ENCODE measurements around the gene KASH5.
A peak's percentile ranks its signal among the peaks of the same experiment; 100 is the strongest.

The KASH5 gene

GRCh38 chr19:49421039-49421877, 33.2 kb downstream of the KASH5 start:
- peak; percentile 36 for DNase-seq (ENCODE audit: low spot score)

- DNase-seq (ENCODE audit: low spot score), result no peak
Measured at GRCh38 chr19:49421878-49422202, 33.8 kb downstream of the KASH5 start.

GRCh38 chr19:49422407-49423070, 34.5 kb downstream of the KASH5 start:
- no peak for DNase-seq (ENCODE audit: low spot score)

DNA sequence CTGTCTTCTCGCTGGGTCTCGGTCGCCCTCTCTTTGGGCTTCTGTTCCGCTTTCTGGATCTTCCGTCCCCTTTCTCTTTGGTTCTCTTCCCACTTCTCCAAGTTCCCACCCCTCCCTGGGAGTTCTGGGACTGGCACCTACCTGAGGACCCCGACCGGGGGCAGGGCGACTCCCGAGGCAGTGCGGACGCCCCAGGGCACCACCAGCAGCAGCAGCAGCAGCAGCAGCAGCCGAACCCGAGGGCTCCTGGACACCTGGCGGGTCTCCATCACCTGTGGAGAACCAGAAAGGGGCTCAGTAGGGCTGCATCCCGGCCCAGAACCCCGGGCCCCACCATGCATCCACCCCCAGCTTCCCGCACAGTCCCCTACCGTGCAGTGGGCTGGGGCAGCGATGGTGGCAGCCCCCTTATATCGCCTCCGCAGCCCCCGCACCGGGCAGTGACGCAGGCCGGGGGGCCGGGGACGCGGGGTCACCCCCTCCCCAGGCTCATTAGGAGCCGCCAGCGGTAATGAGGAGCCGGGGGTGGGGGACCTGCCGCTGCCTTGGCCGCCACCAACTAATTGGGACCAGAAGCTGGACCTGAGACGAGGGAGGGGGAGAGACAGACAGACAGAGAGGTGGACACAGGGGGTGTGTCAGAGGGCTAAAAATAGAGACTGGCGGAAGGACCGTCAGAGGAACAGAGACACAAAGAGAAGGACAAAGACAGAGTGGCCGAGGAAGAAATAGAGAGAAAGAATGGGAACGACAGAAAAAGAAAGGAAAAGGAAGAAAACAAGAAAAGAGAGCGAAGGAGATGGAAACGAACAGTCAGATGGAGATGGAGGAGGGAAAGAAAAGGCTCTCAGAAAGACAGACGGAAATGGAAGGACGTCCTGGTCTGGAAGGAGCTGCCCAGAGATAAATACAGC, 35.3 kb downstream of the KASH5 start, which contains the start of gene PTH2:
TSS of gene PTH2 (minus strand) at position 371 of the 914 bp plus-strand sequence. CDS start at position 269, 102 bp downstream.
- no peak for DNase-seq (ENCODE audit: low spot score)

DNA sequence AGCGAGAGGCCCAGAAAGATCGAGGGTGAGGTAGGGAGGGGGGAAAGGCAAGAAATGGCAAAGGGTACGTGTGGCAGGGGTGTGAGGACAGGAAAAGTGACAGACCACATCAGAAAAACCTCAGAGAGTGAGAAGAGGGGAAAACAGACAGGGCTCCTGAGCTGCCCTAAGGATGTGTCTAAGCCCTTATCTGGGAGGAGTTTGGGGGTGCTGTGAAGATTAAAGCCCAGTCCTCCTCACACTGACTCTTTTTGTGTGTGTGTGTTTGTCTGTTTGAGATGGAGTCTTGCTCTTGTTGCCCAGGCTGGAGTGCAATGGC, 35.9 kb downstream of the KASH5 start:
- no peak for DNase-seq (ENCODE audit: low spot score)

DNA sequence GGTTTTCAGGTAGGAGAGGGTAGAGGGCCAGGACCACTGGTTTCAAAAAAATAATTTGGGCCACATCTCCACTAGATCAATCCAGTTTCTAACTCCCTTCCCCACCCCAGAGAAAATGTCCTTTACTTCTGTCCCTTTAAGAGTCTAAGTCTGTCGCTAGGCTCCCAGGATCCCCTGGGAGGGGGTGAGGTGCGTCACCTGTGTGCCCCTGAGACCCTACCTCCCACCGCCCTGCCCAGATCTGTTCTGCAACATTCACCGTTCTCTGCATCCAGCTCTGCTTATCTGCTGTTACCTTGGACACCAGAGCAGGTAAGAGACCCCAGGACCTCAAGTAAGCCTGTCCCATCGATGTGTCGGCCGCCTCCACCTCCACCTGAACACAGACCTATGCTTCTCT, 37.1 kb downstream of the KASH5 start, which contains the start of gene GFY:
TSS of gene GFY (plus strand) at position 211 of the 400 bp plus-strand sequence. CDS start 1,043 bp downstream, outside the sequence.
- no peak for DNase-seq (ENCODE audit: low spot score)

DNA sequence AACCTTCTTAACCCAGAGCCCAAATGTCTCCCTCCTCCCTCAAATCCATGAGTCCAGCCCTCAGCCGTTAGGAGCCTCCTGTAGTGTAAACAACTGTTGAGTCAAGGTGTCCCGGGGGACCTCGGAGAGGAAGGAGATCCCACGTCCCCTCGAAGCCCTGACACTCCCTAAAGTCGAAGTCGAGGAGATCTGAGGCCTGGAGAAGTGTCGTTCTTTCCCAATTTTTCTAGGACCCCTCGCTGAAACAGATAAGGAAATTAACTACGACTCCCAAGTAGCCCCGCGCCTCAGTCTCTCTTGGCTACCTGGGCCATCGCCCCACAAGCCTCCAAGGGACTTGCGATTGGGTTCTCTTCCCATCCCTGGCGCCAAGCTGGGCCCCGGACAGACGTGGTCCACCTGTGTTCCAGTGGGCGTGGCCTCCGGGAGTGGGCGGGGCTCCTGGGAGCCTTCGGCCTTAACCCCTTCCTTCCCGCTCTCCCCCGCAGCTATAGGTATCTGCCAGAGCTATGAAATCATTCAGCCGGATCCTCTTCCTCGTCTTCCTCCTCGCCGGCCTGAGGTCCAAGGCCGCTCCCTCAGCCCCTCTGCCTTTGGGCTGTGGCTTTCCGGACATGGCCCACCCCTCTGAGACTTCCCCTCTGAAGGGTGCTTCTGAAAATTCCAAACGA, 38.0 kb downstream of the KASH5 start:
- peak; percentile 61 for DNase-seq (ENCODE audit: low spot score)

DNA sequence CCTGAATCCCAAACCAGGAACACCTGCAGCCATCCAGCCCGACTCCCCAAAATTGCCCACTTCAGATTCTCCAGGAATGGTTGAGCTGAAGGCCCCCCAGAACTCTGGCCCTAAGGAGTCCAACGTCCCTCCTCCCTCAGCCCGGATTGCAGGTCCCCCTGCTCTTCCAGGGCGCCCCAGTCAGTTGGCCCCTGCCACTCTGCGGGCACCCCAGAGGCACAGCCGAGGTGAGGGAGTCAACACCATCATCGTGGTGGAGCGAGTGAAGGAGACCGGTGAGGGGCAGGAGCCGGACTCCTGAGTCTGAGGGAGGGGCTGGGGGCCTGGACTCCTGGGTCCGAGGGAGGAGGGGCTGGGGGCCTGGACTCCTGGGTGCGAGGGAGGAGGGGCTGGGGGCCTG, 39.3 kb downstream of the KASH5 start:
- no peak for DNase-seq (ENCODE audit: low spot score)

DNA sequence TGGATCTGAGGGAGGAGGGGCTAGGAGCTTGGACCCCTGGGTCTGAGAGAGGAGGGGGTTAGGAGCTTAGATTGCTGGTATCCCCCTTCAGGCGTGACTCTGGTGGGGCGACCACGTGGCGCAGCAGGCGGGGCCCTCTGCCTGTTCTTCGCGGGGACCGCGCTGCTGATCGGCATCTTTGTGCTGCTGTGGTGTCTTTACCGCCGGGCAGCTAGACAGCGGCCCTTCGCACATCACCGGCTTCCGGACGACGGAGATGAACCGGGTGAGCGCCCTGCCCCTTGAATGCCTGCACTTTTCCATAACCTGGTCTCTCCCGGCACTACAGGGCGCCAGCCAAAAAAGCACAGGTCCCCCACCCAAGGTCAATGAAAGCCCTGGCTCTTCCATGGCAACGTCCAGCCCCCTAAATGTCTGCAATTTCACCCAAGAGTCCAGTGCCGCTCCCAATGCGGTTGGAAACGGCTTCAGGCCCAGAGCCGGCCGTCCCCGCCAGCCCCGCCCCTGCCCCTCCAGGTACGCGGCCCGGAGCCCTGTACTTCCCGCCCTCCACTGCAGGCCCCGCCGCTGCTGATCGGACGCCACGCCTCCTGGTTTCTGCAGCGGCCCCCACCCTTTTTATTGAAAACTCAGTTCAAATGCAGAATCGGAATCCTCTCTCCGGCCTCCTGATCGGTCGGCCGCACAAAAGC, 40.0 kb downstream of the KASH5 start:
- DNase-seq (ENCODE audit: low spot score), result no peak

GRCh38 chr19:49428547-49429451, 40.8 kb downstream of the KASH5 start:
- no peak for DNase-seq (ENCODE audit: low spot score)

GRCh38 chr19:49430172-49430677, 42.2 kb downstream of the KASH5 start:
- DNase-seq (ENCODE audit: low spot score), result no peak

- DNase-seq (ENCODE audit: low spot score), result no peak
Measured at GRCh38 chr19:49430678-49431329, 42.8 kb downstream of the KASH5 start.

- no peak for DNase-seq (ENCODE audit: low spot score)
Measured at GRCh38 chr19:49431330-49431749, 43.3 kb downstream of the KASH5 start.

DNA sequence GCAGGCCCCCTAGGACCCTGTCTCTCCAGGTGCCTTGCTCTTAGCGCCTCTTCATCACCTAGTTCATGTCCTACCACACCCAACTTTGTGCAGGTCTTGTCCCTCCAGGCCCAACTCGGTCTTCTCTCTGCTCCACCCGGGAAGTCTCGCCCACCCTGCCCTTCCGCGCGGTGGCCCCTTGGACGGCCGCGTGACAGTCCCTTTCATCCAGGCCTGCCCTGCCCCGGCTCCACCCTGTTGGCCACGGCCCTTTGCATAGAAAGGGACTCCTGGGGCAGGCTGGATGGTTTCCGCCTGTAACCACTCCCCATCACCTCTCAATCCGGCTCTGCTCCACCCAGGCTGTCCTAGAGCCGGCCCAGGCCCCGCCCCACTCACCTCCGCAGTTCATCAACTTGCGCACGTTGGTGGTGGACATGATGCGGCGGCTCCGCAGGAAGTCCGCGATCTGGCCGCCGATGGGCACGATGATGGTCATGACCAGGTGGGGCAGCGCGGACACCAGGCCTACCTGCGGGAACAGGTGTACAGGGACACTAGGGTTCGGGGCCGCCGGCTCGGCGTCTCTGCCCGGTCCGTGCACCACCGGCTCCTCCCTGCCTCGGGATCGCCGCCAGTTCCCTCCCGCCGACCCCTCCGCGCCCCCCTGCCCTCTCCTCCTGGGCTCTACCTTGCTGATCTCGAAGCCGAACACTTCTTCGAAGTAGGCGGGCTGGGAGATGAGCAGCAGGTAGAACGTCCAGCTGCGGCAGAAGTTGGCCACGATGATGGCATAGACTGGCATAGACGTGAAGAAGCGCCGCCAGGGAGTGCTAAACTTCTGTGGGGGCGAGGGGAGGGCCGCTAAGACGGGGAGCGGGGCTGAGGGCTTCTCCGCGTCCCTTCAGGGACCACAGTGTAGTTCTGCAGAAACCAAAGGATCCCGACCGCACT, 44.4 kb downstream of the KASH5 start:
- no peak for DNase-seq (ENCODE audit: low spot score)

- DNase-seq (ENCODE audit: low spot score), result no peak
Measured at GRCh38 chr19:49433240-49433901, 45.3 kb downstream of the KASH5 start.

GRCh38 chr19:49434907-49435583, 47.0 kb downstream of the KASH5 start:
- no peak for DNase-seq (ENCODE audit: low spot score)

DNA sequence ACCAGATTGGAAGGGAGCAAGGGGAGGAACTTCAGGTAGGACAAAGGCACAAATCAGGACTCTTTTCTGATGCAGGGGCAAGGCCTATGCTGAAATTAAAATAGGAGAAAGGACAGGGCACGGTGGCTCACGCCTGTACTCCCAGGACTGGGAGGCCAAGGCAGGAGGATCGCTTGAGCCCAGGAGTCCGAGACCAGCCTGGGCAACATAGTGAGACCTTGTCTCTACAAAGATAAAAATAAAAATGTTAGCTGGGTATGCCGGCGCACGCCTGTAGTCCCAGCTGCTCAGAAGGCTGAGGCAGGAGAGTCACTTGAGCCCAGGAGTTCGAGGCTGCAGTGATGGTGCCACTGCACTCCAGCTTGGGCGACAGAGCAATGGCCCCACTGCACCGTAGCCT, 47.6 kb downstream of the KASH5 start:
- no peak for DNase-seq (ENCODE audit: low spot score)

Measured in LoVo (cell line).